OCI-LY7 (cell line): ENCODE data around the gene CRACDL. TPM values are rescaled to one million over a fixed set of nuclear protein-coding genes. Genes with fewer than 3 reads are reported as not detected.

Experiments
- BruUV-seq: library from RNA; stranded (reverse); fragments of 400-500 nt; replicated peaks from 2 replicates; lab custom pipeline; 2021; lab: Mats Ljungman, UMichigan
- CTCF ChIA-PET: fragments of 300-600 bp; sonication (Branson Sonifier 250); formaldehyde crosslinking; loops from one replicate; lab custom pipeline; 2022; ENCODE audit warnings: antibody characterized with exemption; ENCODE audit not compliant: unreplicated experiment; lab: Charles Lee
- POLR2A ChIA-PET: fragments of 300-600 bp; sonication (Branson Sonifier 250); formaldehyde crosslinking; loops from one replicate; lab custom pipeline; 2022; ENCODE audit warnings: antibody characterized with exemption; lab: Charles Lee
- DNase-seq: peaks from one replicate; pipeline ENCODE4 v3.0.0-alpha.2; 2015; ENCODE audit warnings: low spot score
- H2AFZ ChIP-seq: fragments of 200-600 bp; sonication (generic), shearing (Covaris generic); 2 replicates; pipeline ENCODE4 v1.6.1; 2014; ENCODE audit warnings: mild to moderate bottlenecking, antibody characterized with exemption, low read length, moderate library complexity
- H3K27ac ChIP-seq: fragments of 200-600 bp; sonication (generic); 2 replicates; pipeline ENCODE4 v1.5.1; 2014; ENCODE audit warnings: mixed run types, low read depth, mild to moderate bottlenecking, moderate library complexity, low read length, inconsistent platforms; ENCODE audit not compliant: poor library complexity, severe bottlenecking
- H3K36me3 ChIP-seq: fragments of 200-600 bp; sonication (generic); 2 replicates; pipeline ENCODE4 v1.6.1; 2014; ENCODE audit warnings: mild to moderate bottlenecking, antibody characterized with exemption, low read length, moderate library complexity, mixed read lengths; ENCODE audit not compliant: insufficient read depth
- H3K4me1 ChIP-seq: fragments of 200-600 bp; sonication (generic); 2 replicates; pipeline ENCODE4 v1.5.1; 2014; ENCODE audit warnings: mild to moderate bottlenecking, low read length; ENCODE audit not compliant: insufficient read depth, poor library complexity, severe bottlenecking
- H3K4me2 ChIP-seq: fragments of 200-600 bp; sonication (generic); 2 replicates; pipeline ENCODE4 v1.6.1; 2014; ENCODE audit warnings: mild to moderate bottlenecking, low read length
- H3K4me3 ChIP-seq: fragments of 200-600 bp; sonication (generic); 2 replicates; pipeline ENCODE4 v1.5.1; 2014; ENCODE audit warnings: mild to moderate bottlenecking, low read depth, low read length; ENCODE audit not compliant: poor library complexity, severe bottlenecking
- H3K79me2 ChIP-seq: fragments of 200-600 bp; sonication (generic); 2 replicates; pipeline ENCODE4 v1.6.1; 2016; ENCODE audit warnings: low read depth, mild to moderate bottlenecking, low read length, moderate library complexity, mixed read lengths; ENCODE audit not compliant: insufficient read depth
- H3K9me2 ChIP-seq: fragments of 200-600 bp; sonication (generic); 2 replicates; pipeline ENCODE4 v1.6.1; 2016; ENCODE audit warnings: mild to moderate bottlenecking, low read length, mixed read lengths; ENCODE audit not compliant: insufficient read depth
- H3K9me3 ChIP-seq: fragments of 200-600 bp; sonication (generic); 2 replicates; pipeline ENCODE4 v1.6.1; 2014; ENCODE audit warnings: mild to moderate bottlenecking, mixed run types, low read length, mixed read lengths
- H4K20me1 ChIP-seq: fragments of 200-600 bp; sonication (generic); 2 replicates; pipeline ENCODE4 v1.6.1; 2014; ENCODE audit warnings: mild to moderate bottlenecking, antibody characterized with exemption, low read length, moderate library complexity, mixed read lengths; ENCODE audit not compliant: insufficient read depth
- CTCF ChIP-seq: fragments of 200-600 bp; sonication (generic); conservative IDR thresholded peaks from 2 replicates; pipeline ENCODE4 v1.5.1; 2014; ENCODE audit warnings: mild to moderate bottlenecking, antibody characterized with exemption, low read length, moderate library complexity, mixed read lengths
- EZH2phosphoT487 ChIP-seq: fragments of 200-600 bp; sonication (generic); IDR thresholded peaks from 2 replicates; pipeline ENCODE4 v1.6.1; 2018; ENCODE audit warnings: low read depth, borderline replicate concordance, mild to moderate bottlenecking, mixed run types, antibody characterized with exemption, low read length, moderate library complexity, mixed read lengths
- intact Hi-C: fragments of 100-400 bp; cut with micrococcal nuclease; formaldehyde crosslinking; loops from one replicate; pipeline ENCODE4 v1.10.0; 2022; ENCODE audit not compliant: unreplicated experiment
- total RNA-seq, 2 experiments: library from RNA; depleted of rRNA in 1 of 2; stranded (reverse); fragments of >200 nt in 1 of 2; shearing (Covaris generic) in 1 of 2; gene quantifications; 2 replicates each; pipeline ENCODE4 v1.2.3, GENCODE V29; 2014 to 2022

The CRACDL gene
- total RNA-seq, 2 experiments from 2014 or later, result 0.03 to 0.13 TPM

- no peak for DNase-seq
- Histone ChIP-seq H3K4me1 (no peaks in the 10 kb centered on the region), H4K20me1 (no peaks in the 10 kb centered on the region), H3K4me3 (no peak overlapping the region), H3K9me3 (no peaks in the 10 kb centered on the region), H2AFZ (no peak overlapping the region), H3K9me2 (no peaks in the 10 kb centered on the region), H3K27ac (no peak overlapping the region), H3K79me2 (no peaks in the 10 kb centered on the region), H3K4me2 (no peak overlapping the region), H3K36me3 (no peaks in the 10 kb centered on the region)
- CTCF ChIA-PET, result no interaction called here
- BruUV-seq, result no TSS peak
- intact Hi-C loops, result no loop called here
- POLR2A ChIA-PET, result interaction anchor here (1.1 kb wide), 1 partner anchor 21 kb away, joined by 3 read pairs; no protein-coding TSS in a partner anchor
- no peak for TF ChIP-seq EZH2phosphoT487
- TF ChIP-seq CTCF, result no peak
These were observed 627 bp upstream of the CRACDL start for GRCh38 chr2:98936353-98937351.

- DNase-seq, result no peak
- Histone ChIP-seq H3K36me3 (no peaks in the 10 kb centered on the region), H4K20me1 (no peaks in the 10 kb centered on the region), H3K9me3 (no peaks in the 10 kb centered on the region), H3K4me1 (no peaks in the 10 kb centered on the region), H3K4me2 (no peak overlapping the region), H3K27ac (no peak overlapping the region), H2AFZ (no peak overlapping the region), H3K9me2 (no peaks in the 10 kb centered on the region), H3K79me2 (no peaks in the 10 kb centered on the region), H3K4me3 (no peak overlapping the region)
- POLR2A ChIA-PET, result no interaction called here
- TF ChIP-seq CTCF (no peak), EZH2phosphoT487 (no peak)
- CTCF ChIA-PET, result no interaction called here
- intact Hi-C loops, result no loop called here
- BruUV-seq, result no TSS peak
These were observed 784 bp downstream of the CRACDL start for GRCh38 chr2:98935111-98935770.
